ENCODE results near the gene CLDN5. TPM values are rescaled to one million over a fixed set of nuclear protein-coding genes. Genes with fewer than 3 reads are reported as not detected.
A peak's percentile ranks its signal among the peaks of the same experiment; 100 is the strongest.

The CLDN5 gene
- total and polyA plus RNA-seq, 2 donors (not counting 1 experiment from before 2014, with no cell fraction given) = 0.33 TPM; not detected in 1

DNA sequence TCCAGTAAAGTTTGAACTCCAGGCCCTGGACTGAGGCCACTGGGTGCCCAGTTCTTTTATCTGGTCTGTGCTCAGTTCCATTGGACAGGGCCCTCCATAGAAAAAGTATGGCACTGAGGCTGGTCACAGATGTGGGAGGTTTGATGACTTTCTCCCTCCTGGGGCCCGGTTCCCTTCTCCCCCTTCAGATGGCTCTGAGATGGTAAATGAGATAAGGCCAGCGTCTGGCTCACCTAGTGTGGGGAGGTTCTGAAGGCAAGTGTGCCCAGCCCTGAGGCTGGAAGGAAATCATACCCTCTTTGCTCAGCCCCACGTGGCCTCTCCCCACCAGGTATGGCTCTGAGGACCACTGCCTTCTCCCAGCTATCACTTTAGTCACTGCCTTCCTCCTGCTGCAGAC, 1.5 kb upstream of the CLDN5 start:
- H3K36me3 ChIP-seq (ENCODE audit: control insufficient read depth, insufficient read depth, low read length) = no peaks in the 10 kb centered on the region
- no peaks in the 10 kb centered on the region for H4K20me1 ChIP-seq (ENCODE audit: control insufficient read depth, extremely low read depth, insufficient read depth, low read length)
- no peak for TF ChIP-seq EZH2 (IDR thresholded peaks at IDR 0.05; ENCODE audit: low read length, missing control alignments)
- TF ChIP-seq, protein P1, sequence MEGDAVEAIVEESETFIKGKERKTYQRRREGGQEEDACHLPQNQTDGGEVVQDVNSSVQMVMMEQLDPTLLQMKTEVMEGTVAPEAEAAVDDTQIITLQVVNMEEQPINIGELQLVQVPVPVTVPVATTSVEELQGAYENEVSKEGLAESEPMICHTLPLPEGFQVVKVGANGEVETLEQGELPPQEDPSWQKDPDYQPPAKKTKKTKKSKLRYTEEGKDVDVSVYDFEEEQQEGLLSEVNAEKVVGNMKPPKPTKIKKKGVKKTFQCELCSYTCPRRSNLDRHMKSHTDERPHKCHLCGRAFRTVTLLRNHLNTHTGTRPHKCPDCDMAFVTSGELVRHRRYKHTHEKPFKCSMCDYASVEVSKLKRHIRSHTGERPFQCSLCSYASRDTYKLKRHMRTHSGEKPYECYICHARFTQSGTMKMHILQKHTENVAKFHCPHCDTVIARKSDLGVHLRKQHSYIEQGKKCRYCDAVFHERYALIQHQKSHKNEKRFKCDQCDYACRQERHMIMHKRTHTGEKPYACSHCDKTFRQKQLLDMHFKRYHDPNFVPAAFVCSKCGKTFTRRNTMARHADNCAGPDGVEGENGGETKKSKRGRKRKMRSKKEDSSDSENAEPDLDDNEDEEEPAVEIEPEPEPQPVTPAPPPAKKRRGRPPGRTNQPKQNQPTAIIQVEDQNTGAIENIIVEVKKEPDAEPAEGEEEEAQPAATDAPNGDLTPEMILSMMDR (conservative IDR thresholded peaks at IDR 0.05 in 1 of 2, IDR thresholded peaks at IDR 0.05 in 1 of 2; ENCODE audit: low read depth in 1 of 2, low read length in 2 of 2) = no peak
- H3K27me3 ChIP-seq (ENCODE audit: control insufficient read depth, insufficient read depth, low read length) = peaks cover 10% of the 10 kb centered on the region
- no peak overlapping the region for H3K4me2 ChIP-seq (ENCODE audit: extremely low read depth, insufficient read depth, low read length)
- DNase-seq (ENCODE audit: low read depth in 2 of 2) = no peak
- H3K9ac ChIP-seq (ENCODE audit: insufficient read depth, low read length) = no peak overlapping the region
- no peaks in the 10 kb centered on the region for H3K9me3 ChIP-seq (ENCODE audit: control insufficient read depth, insufficient read depth, low read depth, low read length)
- H3K4me3 ChIP-seq (replicated peaks in 1 of 4; ENCODE audit: control extremely low read depth in 1 of 4, insufficient read depth in 1 of 4, low read depth in 3 of 4, low read length in 4 of 4) = no peak overlapping the region
- no peak overlapping the region for H3K27ac ChIP-seq (ENCODE audit: insufficient read depth, low read length)
- no peak overlapping the region for H2AFZ ChIP-seq (ENCODE audit: low read length)
- H3K4me1 ChIP-seq (ENCODE audit: control insufficient read depth, extremely low read depth, insufficient read depth, low read length) = no peaks in the 10 kb centered on the region
- H3K79me2 ChIP-seq (ENCODE audit: control insufficient read depth, insufficient read depth, low read length) = no peaks in the 10 kb centered on the region

DNA sequence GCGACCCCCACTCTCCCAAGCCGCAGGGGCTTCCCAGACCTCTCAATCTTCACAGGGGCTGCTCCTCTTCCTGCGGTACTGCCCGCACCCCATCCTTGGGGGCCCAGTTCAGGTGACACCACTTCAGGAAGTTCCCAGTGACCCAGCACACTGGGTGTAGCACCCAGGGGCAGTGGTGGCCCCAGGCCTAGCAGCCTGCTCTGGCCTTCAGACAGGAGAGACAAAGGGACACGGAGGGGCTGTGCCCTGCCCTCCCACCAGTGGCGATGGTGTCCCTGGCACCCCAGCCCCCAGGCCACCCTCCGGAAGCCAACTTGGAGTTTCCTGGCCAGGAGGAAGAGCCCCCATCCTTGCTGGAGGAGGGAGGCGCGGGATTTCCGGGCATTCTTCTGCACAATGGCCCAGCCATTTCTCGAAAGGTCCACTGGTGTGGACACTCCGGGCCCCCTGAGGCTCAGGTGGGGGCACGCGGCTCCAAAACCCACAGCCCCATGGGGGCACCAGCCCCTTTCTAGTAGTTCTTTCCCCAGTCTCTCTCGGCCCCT, 978 bp upstream of the CLDN5 start:
- H4K20me1 ChIP-seq (ENCODE audit: control insufficient read depth, extremely low read depth, insufficient read depth, low read length) = no peaks in the 10 kb centered on the region
- H3K4me2 ChIP-seq (ENCODE audit: extremely low read depth, insufficient read depth, low read length) = no peak overlapping the region
- no peaks in the 10 kb centered on the region for H3K36me3 ChIP-seq (ENCODE audit: control insufficient read depth, insufficient read depth, low read length)
- H3K9me3 ChIP-seq (ENCODE audit: control insufficient read depth, insufficient read depth, low read depth, low read length) = no peaks in the 10 kb centered on the region
- no peaks in the 10 kb centered on the region for H3K4me1 ChIP-seq (ENCODE audit: control insufficient read depth, extremely low read depth, insufficient read depth, low read length)
- peaks cover 10% of the 10 kb centered on the region for H3K27me3 ChIP-seq (ENCODE audit: control insufficient read depth, insufficient read depth, low read length)
- H3K9ac ChIP-seq (ENCODE audit: insufficient read depth, low read length) = no peak overlapping the region
- H3K27ac ChIP-seq (ENCODE audit: insufficient read depth, low read length) = no peak overlapping the region
- TF ChIP-seq, protein P1 (conservative IDR thresholded peaks at IDR 0.05 in 1 of 2, IDR thresholded peaks at IDR 0.05 in 1 of 2; ENCODE audit: low read depth in 1 of 2, low read length in 2 of 2) = no peak
- TF ChIP-seq EZH2 (IDR thresholded peaks at IDR 0.05; ENCODE audit: low read length, missing control alignments) = no peak
- H3K4me3 ChIP-seq (replicated peaks in 1 of 4; ENCODE audit: control extremely low read depth in 1 of 4, insufficient read depth in 1 of 4, low read depth in 3 of 4, low read length in 4 of 4) = no peak overlapping the region
- no peak overlapping the region for H2AFZ ChIP-seq (ENCODE audit: low read length)
- no peak for DNase-seq (ENCODE audit: low read depth in 2 of 2)
- no peaks in the 10 kb centered on the region for H3K79me2 ChIP-seq (ENCODE audit: control insufficient read depth, insufficient read depth, low read length)

DNA sequence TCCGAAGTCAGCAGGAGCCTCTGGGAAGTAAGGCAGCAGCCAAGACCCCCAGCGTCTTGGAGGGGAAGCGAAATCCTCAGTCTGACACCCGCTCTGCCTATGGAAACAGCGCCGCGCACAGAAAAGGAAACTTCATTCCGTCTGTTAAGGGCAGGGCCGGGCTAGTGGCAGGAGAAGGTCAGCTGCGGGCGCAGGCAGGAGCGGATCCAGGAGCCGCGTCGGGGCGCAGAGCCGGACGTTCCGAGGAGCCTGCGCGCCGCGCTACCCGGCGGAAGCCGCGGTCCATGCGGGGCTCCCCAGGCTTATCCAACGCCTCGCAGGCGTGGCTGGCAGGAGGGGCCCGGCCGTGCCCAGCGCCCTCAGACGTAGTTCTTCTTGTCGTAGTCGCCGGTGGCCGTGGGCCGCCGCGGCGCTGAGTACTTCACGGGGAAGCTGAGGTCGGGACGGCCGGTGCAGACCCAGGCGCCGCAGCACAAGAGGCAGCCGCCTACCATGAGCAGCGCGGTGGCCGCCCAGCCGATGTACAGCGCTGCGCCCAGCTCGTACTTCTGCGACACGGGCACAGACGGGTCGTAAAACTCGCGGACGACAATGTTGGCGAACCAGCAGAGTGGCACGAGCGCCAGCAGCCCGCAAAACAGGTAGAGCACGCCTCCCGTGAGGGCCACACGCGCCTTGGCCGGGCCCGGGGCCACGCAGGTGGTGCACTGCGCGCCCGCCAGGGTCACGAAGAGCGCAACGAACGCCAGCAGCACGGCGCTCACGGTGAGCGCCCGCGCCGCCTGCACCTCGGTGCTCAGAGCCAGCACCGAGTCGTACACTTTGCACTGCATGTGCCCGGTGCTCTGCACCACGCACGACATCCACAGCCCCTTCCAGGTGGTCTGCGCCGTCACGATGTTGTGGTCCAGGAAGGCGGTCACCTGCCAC, 705 bp downstream of the CLDN5 start:
- Histone ChIP-seq H3K4me2 (ENCODE audit: extremely low read depth, insufficient read depth, low read length) (peak overlapping the region; percentile 59), H3K27me3 (ENCODE audit: control insufficient read depth, insufficient read depth, low read length) (peaks cover 10% of the 10 kb centered on the region), H3K4me3 (replicated peaks in 1 of 4; ENCODE audit: control extremely low read depth in 1 of 4, insufficient read depth in 1 of 4, low read depth in 3 of 4, low read length in 4 of 4) (peak overlapping the region in 2 of 4 experiments; percentile 5 to 32), H3K4me1 (ENCODE audit: control insufficient read depth, extremely low read depth, insufficient read depth, low read length) (no peaks in the 10 kb centered on the region), H2AFZ (ENCODE audit: low read length) (peak overlapping the region; percentile 46), H3K27ac (ENCODE audit: insufficient read depth, low read length) (no peak overlapping the region), H3K79me2 (ENCODE audit: control insufficient read depth, insufficient read depth, low read length) (no peaks in the 10 kb centered on the region), H3K9me3 (ENCODE audit: control insufficient read depth, insufficient read depth, low read depth, low read length) (no peaks in the 10 kb centered on the region), H4K20me1 (ENCODE audit: control insufficient read depth, extremely low read depth, insufficient read depth, low read length) (no peaks in the 10 kb centered on the region), H3K9ac (ENCODE audit: insufficient read depth, low read length) (no peak overlapping the region), H3K36me3 (ENCODE audit: control insufficient read depth, insufficient read depth, low read length) (no peaks in the 10 kb centered on the region)
- peak; percentile 26 to 44 for DNase-seq (ENCODE audit: low read depth in 2 of 2)
- peak; percentile 76 for TF ChIP-seq EZH2 (IDR thresholded peaks at IDR 0.05; ENCODE audit: low read length, missing control alignments)
- TF ChIP-seq, protein P1 (conservative IDR thresholded peaks at IDR 0.05 in 1 of 2, IDR thresholded peaks at IDR 0.05 in 1 of 2; ENCODE audit: low read depth in 1 of 2, low read length in 2 of 2) = no peak

All from fibroblast of lung (primary cell).